Measurements from ENCODE around the gene RARB.

The RARB gene

DNA sequence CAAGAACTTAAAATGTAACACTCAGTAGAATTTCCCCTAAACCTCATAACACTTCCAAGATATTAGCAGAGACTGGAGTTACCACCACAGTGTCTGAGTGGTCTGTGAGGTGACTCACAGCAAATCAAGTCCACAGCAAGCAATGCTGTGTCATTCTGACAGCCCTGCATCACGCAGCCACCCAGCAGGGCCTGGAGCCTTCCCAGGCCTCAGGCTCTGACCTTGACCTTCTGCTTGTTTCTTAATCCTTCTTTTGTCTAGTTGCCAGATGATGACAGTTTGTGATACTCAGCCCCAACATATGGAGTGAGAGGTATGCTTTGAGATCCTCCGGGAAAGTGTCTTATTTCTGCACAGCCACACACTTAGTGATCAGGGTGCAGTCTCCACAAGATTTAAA, 154.2 kb downstream of the RARB start:
- no peak for DNase-seq

DNA sequence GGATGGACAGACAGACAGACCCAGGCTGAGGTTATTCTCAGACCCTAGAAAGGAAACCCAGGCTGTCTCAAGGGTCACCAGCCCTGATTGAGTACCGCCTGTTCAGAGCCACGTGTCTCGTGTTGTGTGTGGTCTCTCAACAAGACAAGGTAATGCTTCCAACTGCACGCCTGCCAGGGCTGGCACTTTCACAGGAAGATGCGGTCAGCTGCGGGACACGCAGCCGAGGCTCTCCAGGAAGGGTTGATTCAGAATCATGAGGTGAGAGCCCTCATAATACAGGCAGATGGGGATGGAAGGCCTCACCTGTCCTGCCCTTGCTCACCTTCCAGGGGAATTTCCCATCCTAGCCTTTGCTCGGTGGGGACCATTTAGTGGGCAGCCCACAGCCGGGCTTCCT, 155.3 kb downstream of the RARB start:
- no peak for DNase-seq

DNA sequence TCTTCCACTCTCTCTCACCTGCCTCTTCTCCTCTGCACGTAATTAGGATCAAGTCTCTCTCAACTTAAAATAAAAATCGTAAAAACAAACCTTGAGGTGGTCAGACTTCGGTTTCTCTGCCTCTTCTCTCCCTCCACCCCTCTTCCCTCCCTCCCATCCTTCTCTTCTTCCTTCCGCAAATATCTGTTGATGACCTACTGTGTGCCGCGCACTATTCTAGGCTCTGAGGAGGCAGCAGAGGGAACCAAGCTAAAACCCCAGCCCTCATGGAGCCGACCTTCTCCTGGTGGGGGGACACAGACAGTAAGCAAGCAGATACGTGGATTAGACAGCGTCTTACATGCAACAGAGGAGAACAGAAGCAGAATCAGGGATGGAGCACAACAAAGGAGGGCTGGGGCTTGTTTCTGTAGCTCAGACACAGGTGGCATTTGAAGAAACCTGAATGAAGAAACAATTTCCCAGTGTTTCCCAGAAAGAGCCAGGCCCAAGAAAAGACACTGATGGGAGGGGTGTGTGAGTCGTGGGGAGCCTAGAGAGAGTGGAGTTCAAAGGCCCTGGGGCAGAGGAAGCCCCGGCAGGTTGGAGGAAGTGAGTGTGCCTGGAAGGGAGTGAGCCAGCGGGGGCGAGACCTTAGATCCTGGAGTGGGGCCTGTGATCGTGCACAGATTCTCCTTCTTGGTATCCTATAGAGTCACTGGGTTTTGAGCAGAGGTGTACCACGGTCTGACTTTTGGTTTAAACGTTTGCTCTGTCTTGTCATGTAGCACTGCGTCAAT, 156.1 kb downstream of the RARB start:
- no peak for DNase-seq

DNA sequence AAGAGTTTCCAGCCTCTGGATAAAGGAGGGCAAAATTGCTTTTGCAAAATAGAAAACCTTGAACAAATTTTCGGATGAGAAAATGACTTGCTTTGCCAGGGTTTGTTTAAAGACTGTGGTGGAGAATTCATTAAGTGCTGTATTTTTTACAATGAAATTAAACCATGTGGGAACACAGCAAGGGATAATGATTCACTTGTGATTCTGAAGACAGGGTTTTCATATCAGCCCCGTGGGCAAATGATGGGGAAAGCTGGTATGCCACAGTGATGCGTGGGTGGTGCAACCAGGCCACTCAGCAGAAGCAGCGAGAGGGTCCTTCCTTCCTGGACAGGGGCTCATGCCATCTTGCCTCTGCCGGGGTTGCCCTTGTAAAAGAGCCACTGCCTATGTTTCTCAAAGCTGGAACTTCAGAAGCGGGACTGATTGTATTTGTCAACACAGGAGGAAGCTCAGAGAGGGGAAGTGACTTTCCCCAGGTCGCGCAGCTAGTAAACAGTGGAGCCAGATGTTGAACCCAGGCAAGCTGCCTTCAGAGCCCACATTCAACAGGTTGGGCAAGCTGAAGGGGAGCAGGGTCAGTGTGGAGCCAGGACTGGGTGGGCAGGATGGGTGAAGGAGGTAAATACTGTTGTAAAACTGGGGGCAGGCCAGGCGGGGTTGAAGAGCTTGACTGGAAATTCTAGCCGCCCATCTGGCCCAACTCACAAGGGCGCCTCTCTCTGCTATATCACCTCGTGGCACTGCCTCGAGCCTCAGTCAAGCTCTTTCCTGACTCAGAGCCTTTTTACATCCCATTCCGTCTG, 157.5 kb downstream of the RARB start:
- DNase-seq = no peak

DNA sequence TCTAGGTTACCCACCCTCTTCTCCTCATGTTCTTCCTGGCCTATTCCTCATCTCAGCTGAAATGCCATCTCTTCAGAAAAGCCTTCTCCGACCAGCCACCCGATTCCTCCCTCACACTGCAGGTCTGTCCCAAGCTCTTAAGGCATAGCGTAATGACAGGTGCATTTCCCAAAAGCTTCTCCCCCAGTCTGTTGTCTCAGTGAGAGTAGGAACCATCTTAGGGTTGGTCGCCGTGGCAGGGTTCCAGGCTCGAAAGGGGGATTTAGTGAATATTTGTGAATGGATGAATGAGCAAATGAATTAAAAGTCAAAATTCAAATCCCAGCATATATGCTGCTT, 158.1 kb downstream of the RARB start:
- DNase-seq = no peak

DNA sequence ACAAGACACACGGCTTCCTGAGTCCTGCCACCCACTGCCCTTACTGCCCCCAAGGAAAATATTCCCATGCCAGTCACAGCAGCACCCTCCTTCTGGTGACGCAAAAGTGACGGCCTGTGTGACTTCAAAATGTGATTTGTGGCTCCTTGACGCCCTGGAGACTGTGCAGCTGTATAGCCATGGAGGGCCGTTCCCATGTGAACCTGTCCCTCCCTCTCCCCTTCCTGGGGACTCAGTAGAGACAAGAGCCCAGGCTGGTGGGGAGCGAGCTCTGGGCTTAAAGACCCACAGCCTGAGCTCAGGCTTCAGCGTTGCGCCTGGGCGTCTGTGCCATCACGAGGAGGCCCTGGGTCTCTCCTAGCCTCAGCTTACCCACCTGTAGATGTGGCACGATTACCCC, 158.5 kb downstream of the RARB start:
- no peak for DNase-seq

DNA sequence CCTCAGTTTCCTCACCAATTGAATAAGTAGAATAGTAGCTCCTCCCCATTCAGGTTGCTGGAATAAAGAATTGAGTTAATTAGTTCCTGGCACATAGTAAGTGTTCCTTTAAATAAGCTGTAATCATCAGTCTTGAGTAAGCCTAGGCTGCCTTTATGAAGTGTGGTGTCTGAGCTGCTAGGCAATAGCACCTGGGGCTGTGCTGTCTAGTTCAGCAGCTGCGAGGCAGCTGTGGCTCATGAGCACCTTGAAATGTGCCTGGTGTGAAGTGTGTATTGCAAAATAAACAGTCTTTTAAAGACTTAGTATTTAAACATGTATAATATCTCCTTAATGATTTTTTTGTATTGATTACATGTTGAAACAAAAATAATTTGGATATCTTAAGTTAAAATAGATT, 159.0 kb downstream of the RARB start:
- no peak for DNase-seq

DNA sequence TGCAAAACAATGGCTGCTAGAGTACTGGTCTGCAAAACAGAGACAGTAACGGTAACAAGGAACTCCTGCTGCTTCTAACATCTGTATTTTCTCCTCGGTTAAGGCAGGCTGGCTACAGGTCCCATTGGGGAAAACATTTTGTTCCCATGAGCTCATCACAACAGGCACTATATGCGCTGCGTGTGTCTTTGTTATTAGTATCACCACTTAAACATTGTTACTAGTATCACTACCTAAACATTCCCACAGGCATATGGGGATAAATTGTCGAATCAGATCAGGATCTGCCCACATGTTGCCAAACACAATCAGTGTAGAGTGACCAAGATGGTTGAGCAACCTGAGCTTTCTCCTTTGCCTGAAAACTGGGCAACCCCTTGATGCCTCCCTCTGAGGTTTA, 159.5 kb downstream of the RARB start:
- no peak for DNase-seq

DNA sequence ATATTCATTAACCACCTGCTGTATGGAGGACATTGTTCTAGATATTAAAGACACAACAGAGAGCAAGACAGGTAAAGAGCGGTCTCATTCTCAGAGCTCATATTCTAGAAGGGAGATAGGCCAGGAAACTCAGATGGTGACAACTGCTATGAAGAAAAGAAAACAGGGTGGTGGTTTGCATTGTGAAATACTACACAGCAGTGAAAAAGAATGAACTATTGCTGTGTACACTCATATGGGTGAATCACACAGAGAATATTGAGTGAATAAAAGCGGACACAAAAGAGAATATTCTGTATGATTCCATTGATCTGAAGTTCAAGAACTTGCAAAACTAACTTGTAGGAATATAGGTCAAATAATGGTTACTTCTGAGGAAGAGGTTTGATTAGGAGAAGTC, 159.9 kb downstream of the RARB start:
- no peak for DNase-seq

DNA sequence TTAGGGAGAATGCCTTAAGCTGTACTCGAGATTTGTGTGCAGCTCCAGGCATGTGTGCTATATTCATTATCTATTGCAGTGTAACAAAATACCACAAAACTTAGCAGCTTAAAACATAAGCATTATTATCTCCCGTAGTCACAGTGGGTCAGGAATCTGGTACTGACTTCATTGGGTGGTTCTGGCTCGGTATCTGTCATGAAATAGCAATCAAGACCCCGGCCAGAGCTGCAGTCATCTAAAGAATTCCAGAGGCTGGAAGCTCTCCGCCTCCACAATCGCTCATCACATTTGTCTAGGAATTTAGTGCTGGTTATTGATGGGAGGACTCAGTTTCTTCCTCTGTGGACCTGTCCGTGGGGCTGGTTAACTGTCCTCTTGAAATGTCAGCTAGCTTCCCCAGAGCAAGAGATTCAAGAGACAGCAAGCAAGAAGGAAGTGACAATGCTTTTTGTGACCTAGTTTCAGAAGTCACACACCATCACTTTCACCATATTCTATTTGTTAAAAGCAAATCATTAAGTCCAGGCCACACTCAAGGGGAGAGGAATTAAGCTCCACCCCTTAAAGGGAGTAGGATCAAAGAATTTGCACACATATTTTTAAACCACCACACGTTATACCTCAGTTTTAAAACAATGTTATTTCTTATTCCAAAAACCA, 160.5 kb downstream of the RARB start:
- no peak for DNase-seq

DNA sequence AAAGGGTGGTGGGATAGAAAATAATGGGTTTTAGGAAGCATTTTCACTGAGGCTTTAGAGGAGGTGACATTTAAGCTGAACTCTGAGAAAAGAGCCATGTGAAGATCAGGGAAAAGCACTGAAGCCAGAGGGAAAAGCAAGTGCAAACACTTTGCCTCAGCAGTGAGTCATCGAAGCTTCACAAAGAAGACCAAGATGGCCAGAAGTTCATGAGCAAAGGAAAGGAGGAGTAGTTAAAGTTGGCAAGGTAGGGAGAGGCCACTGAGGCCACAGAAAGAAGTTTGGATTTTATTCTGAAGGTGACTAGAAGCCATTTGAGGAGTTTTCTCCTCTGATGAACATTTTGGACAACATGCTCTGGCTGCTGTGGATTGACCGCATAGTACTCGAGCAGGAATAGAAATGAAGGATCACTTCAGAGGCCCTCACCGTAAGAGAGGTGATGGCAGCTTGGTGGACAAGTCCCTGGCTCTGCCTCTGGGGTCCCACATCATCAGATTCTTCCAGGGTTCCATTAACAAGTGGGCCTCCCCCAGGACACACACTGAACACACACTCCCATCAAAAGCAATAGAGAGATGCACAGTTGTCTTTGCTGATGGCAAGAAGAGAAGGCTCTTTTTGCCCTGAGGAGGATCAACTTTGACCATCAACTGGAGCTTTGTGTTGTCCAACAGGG, 161.2 kb downstream of the RARB start:
- DNase-seq = no peak

DNA sequence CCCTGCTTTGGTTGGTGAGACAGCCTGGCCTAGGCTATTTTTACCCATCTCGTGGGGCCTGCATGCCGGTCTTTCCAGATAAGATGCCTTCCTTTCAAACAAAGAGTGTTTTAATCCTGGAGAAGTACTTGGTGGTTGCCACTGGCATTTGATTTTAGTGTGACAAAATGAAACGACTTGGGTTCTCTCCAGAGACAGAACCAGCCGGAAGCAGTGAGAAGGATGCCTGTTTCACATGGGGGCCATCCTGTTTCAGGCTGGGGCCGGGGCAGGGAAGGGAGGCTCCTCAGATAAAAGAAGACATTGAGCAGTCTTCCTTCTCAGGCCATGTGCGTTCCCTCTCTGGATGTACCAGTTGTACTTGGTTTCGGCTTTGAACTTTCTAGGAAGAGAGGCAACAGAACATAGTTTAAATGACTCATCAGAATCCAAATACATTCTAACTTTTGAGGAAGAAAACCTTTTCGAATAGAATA, 161.8 kb downstream of the RARB start:
- DNase-seq = no peak

DNA sequence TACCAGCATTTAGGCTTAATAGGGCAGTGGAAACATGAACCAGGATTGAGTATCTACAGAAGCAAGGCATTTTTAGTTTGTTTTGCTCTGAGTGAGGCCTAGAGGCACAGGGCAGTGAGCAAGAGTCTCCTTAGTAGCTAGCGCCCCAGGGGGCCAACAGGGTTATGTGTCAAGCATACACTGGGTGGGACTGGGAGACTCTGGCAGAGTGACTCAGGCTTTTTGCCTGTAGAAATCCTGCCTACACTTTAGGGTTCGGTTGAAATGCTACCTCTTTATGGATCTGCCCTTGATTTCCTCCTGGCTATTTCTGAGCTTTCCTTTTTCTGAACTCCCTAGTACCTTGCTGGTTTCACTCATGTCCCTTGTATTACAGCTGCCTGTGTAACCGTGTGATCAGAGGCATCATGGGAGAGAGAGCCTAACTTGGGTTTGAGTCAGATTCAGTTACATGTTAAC, 164.5 kb downstream of the RARB start:
- no peak for DNase-seq

DNA sequence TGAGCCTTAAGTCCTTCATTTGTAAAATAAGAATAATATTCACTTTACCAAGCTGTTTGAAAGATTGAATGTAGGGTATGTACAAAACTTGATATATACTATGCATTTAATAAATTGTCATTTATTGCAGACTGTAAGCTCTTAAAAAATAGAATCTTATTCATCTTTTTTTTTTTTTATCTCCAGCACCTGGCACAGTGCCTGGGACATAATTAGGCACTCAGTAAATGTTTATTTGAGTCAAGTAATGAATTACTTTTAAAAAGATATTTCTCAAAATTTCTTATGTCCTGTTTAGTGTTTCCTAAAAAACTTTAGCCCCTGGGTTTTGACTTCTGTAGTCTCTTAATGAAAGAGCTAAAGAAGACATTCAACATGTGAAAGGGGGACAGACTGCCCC, 164.9 kb downstream of the RARB start:
- DNase-seq = no peak

DNA sequence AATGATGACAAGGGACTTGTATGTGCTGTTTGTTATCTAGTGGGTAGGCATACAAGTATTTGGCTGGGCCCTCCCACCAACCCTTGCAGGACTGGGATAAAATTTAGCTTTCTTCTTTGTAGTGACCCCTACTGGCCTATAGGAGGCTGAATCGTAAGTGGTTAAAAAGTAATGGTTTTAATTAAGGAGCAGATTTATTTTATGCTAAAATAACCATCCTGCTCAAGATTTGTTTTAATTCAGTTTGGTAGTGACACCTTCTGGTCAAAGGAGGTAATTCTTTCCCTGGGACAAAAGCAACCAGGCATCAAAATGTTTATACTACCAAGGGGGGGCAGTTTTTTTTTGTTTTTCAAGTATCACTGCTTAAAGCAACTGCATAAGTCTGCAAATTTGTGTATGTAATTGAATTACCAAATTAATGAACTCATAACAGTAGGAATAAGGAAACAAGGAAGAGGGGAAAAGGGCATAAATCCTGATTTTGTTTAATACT, 166.0 kb downstream of the RARB start:
- DNase-seq = no peak

DNA sequence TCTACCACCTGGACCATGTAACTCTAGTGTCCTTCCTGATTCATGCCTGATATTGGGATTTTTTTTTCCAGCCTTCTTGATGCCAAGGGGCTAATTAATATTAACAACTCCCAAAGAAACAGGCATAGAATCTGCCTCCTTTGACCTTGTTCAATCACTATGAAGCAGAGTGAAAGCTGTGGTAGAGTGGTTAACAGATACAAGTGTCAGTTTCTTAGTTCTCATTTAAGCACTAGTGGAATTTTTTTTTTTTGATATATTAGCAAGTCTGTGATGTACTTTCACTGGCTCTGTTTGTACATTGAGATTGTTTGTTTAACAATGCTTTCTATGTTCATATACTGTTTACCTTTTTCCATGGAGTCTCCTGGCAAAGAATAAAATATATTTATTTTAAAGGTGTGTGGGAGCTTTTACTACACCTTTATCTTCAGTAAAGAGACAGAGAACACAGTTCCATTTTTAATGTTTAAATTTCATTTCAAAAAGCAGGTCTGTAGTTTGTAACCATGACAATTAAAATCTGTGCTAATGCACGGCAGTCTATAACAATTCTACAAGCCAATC, 169.6 kb downstream of the RARB start:
- no peak for DNase-seq

DNA sequence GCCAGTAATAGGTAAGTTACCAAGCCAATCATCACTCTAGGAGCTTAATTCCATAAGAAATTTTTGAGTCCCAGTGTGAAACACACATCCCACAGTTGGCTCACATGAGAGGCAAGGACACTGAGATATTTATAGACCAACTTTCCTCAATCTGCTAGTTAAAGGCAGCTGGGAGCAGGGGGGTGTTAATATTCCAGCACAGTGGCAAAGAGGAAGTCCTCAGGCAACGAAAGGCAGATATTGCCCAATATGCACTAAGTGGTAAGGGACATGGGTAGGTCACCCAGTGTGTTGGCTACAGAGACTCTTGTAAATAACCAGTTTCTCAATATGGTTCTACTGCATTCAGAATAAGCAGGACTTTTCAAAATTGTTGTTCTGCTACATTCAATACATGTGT, 175.6 kb downstream of the RARB start:
- DNase-seq = no peak

DNA sequence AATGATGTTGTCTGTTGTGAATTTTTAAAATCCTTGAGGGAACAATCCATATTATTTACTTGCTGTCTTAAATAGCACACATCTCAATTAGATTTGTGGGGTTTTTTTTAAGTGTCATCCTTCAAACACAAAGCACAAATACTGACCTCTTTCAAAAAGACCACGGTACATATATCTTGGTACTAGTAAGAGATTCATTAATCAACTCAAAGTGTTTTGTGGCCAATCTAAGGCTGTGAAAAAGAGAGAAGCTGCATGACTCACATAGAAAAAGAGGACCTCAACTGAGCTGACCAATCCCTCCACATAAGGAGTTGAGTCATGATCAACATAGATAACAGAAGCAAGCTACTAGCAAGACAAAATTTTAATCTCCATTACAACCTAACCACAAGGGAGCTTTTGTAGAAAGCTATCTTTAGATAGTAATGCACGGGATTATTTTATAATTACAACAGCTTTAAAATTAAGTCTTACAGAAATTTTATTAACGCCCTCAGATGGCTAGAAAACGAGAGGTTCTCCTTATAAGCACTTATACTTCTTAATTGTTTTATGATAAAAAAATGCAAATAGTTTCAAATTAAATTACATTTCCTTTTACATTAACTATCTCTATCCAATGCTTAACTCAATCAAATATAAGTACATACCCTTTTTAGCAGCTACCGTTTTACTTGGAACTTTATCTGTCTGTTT, 176.2 kb downstream of the RARB start:
- DNase-seq = no peak

DNA sequence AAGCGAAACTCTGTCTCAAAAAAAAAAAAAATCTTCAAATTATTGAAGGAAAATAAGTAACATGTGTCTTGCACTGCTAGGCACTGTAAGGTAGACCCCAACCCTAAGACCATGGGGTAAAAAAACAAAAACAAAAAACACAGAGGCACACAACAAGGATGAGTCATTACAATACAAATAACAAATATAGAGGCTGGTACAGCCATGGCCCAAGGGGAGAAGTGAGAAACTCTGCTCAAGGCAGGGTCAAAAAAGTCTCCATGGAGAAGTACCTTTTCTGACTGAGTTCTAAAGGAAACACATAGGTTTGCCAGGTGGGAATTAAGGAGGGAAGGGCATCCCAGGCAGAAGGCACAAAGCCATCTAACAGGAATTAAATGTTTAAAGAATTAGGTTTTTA, 182.1 kb downstream of the RARB start:
- no peak for DNase-seq

DNA sequence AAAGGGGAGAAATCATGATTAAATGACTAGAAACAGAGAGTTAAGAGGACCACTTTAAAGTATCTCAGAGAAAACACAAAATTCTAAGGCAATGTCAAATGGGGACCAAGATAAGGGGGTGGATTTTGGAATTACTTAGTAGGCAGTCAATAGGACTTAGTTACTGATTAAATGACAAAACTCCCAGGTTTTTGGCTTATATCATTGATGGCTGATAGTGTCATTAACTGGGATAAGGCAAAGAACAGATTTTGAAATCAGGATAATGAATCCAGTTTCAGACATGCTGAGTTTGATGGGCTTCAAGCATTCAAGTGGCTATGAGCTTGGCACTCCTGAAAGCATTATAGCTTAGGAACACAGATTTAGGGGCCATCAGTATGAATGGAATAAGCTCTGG, 182.7 kb downstream of the RARB start:
- no peak for DNase-seq

DNA sequence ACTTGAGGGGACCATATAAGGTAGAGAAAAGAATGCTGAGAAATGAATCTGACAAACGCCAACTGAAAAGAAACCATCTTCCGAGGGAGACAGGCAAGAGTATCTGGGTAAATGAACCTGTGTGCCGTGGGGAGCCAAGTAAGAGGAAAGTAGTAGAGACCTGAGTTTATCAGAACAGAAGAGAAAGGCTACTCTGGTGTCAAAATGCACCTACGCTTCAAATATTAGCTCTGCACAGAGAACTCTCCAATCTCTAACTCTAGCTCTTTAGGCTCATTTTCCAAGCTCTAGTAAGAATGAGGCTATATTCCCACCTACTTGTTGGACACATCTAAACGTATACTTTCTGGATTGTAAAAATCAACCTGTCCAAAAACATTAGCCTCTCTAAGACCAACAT, 183.1 kb downstream of the RARB start:
- no peak for DNase-seq

DNA sequence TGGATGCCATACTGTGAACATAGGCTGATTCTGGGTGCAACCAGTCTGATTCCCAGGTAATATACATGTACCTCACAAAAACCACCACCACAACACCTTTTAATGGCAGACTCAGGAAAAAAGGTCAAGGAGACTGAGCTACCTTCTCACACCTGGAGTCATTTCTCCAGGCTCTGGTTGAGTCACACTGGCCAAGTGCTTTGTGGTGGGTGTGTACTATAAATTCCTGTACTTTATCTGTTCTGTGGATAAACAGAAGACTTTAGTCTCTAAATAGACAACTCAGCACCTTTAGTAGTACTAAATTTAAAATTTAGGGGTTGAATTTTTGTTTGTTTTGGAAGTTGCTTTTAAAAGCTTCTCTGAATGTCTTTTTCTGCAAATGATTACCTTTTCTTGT, 190.0 kb downstream of the RARB start:
- no peak for DNase-seq

Data from NCI-H187 treated with DMSO at 0.1 percent for 48 hours (cell line).